Measurements from ENCODE around the gene CHPT1. TPM values are rescaled to one million over a fixed set of nuclear protein-coding genes. Genes with fewer than 3 reads are reported as not detected.
A peak's percentile ranks its signal among the peaks of the same experiment; 100 is the strongest.

CHPT1 gene
- total RNA-seq, 1 donor from 2014 or later = 12.7 TPM

DNA sequence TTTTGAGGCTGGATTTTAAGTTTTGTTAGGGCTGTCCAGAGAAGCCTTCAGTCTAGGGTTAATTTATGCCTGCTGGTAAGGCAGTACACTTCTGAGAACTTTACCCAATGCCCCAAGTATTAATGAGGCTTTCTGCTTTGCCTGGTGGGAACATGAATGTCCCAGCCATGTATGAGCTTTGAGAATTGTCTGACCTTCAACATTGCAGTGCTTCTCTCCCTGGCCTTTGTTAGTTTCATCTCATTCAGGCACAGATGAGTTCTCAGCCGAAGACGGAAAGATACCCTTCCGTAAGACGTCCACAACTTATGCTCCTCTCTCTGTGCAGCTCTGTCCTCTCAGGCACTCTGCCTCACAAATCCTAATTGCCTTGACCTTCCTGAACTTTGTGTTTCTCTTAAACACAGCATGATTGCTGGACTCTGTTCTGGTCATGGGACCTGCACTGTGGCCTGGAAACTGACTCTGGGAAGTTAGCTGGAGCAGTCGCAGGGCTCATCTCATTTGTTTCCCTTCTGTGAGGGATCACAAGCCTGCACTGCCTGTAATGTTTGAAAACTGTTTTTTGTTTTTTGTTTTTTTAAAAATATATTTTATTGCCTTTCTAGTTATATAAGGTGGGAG is 15.7 kb downstream of the CHPT1 start:
- H3K4me3 ChIP-seq = no peak overlapping the region
- H3K9ac ChIP-seq = no peak overlapping the region
- no peaks in the 10 kb centered on the region for H3K79me2 ChIP-seq (ENCODE audit: low read depth)
- H3K36me3 ChIP-seq = no peaks in the 10 kb centered on the region
- no peaks in the 10 kb centered on the region for H4K20me1 ChIP-seq (ENCODE audit: low read depth)
- Mint-ChIP-seq H3K27me3 (ENCODE audit: insufficient read depth, low read depth) (peaks cover 3% of the 10 kb centered on the region), H3K4me3 (peak overlapping the region; percentile 67), H3K4me1 (peaks cover 19% of the 10 kb centered on the region), H3K36me3 (no peaks in the 10 kb centered on the region), H3K27ac (peak overlapping the region; percentile 92), H3K9me3 (no peaks in the 10 kb centered on the region)
- H3K27ac ChIP-seq = no peak overlapping the region
- H3K9me3 ChIP-seq (ENCODE audit: low read depth) = no peaks in the 10 kb centered on the region
- peak; percentile 4 for DNase-seq (ENCODE audit: low spot score)
- H2AFZ ChIP-seq (replicated peaks) = no peak overlapping the region
- TF ChIP-seq EZH2 (IDR thresholded peaks at IDR 0.05) (no peak), EZH2phosphoT487 (IDR thresholded peaks at IDR 0.05) (no peak)
- TF ChIP-seq, protein P1, sequence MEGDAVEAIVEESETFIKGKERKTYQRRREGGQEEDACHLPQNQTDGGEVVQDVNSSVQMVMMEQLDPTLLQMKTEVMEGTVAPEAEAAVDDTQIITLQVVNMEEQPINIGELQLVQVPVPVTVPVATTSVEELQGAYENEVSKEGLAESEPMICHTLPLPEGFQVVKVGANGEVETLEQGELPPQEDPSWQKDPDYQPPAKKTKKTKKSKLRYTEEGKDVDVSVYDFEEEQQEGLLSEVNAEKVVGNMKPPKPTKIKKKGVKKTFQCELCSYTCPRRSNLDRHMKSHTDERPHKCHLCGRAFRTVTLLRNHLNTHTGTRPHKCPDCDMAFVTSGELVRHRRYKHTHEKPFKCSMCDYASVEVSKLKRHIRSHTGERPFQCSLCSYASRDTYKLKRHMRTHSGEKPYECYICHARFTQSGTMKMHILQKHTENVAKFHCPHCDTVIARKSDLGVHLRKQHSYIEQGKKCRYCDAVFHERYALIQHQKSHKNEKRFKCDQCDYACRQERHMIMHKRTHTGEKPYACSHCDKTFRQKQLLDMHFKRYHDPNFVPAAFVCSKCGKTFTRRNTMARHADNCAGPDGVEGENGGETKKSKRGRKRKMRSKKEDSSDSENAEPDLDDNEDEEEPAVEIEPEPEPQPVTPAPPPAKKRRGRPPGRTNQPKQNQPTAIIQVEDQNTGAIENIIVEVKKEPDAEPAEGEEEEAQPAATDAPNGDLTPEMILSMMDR (IDR thresholded peaks at IDR 0.05) = no peak
- H3K4me1 ChIP-seq = no peaks in the 10 kb centered on the region
- no peaks in the 10 kb centered on the region for H3F3A ChIP-seq (ENCODE audit: low read depth)
- no peak overlapping the region for H3K4me2 ChIP-seq
- H3K27me3 ChIP-seq = no peaks in the 10 kb centered on the region

DNA sequence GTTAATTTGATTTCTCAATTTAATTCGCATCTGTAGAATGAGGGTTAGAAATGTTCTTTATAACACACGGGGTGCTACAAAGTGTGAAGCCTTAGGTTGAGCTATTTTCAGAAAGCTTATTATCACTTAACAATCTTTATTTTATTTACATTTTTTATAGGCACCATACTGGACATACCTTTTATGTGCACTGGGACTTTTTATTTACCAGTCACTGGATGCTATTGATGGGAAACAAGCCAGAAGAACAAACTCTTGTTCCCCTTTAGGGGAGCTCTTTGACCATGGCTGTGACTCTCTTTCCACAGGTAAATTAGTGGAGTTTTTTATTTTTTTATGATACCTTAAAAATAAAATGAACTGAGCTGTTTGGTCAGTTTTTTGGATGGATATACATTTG is 16.5 kb downstream of the CHPT1 start:
- no peak for TF ChIP-seq EZH2phosphoT487 (IDR thresholded peaks at IDR 0.05)
- TF ChIP-seq, protein P1 (IDR thresholded peaks at IDR 0.05) = no peak
- TF ChIP-seq EZH2 (IDR thresholded peaks at IDR 0.05) = no peak
- no peak overlapping the region for H3K27ac Mint-ChIP-seq
- DNase-seq (ENCODE audit: low spot score) = no peak

DNA sequence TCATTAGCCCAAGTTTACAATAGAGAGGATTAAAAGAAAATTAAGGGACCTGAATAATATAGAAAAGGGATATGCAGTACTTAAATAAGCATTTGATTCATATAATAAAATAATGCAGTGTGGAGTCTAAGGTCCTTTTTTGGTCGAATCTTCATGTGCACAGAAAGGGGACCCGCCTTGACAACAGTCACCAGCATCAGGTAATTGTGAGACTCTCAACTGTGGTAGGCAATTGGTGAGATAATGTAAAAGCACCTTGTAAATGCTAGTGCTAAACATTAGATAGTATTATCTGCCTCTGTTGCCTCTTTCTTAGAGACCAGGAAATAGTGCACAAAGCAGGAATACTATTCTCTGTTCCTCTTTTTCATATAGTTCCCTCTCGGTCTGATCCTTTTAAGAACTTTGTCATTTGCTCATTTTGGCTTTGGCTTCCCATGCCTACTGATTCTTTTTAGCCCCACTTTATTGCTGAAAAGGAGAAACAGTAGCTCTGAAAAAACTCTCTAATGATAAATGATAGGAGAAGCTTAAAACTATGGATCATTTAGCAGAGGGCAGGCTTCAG is 17.5 kb downstream of the CHPT1 start:
- Histone ChIP-seq H3K36me3 (no peaks in the 10 kb centered on the region), H3K4me3 (no peak overlapping the region), H3K79me2 (ENCODE audit: low read depth) (no peaks in the 10 kb centered on the region), H3K9me3 (ENCODE audit: low read depth) (no peaks in the 10 kb centered on the region), H4K20me1 (ENCODE audit: low read depth) (no peaks in the 10 kb centered on the region), H3K27me3 (no peaks in the 10 kb centered on the region), H3K27ac (no peak overlapping the region), H2AFZ (replicated peaks) (no peak overlapping the region), H3K4me2 (no peak overlapping the region), H3F3A (ENCODE audit: low read depth) (no peaks in the 10 kb centered on the region), H3K4me1 (no peaks in the 10 kb centered on the region), H3K9ac (no peak overlapping the region)
- no peaks in the 10 kb centered on the region for H3K9me3 Mint-ChIP-seq
- H3K4me1 Mint-ChIP-seq = peaks cover 19% of the 10 kb centered on the region
- peaks cover 3% of the 10 kb centered on the region for H3K27me3 Mint-ChIP-seq (ENCODE audit: insufficient read depth, low read depth)
- no peak overlapping the region for H3K4me3 Mint-ChIP-seq
- H3K27ac Mint-ChIP-seq = no peak overlapping the region
- TF ChIP-seq EZH2 (IDR thresholded peaks at IDR 0.05) (no peak), EZH2phosphoT487 (IDR thresholded peaks at IDR 0.05) (no peak)
- TF ChIP-seq, protein P1 (IDR thresholded peaks at IDR 0.05) = no peak
- H3K36me3 Mint-ChIP-seq = peaks cover 2% of the 10 kb centered on the region
- DNase-seq (ENCODE audit: low spot score) = no peak

More for the DNA sequence above, 16.5 kb downstream of the CHPT1 start:
- Histone ChIP-seq H3K4me2 (no peak overlapping the region), H3K79me2 (ENCODE audit: low read depth) (no peaks in the 10 kb centered on the region), H3K36me3 (no peaks in the 10 kb centered on the region), H3K9ac (no peak overlapping the region), H3K4me1 (no peaks in the 10 kb centered on the region), H3K4me3 (no peak overlapping the region), H3K9me3 (ENCODE audit: low read depth) (no peaks in the 10 kb centered on the region), H2AFZ (replicated peaks) (no peak overlapping the region), H3K27me3 (no peaks in the 10 kb centered on the region), H3F3A (ENCODE audit: low read depth) (no peaks in the 10 kb centered on the region), H4K20me1 (ENCODE audit: low read depth) (no peaks in the 10 kb centered on the region), H3K27ac (no peak overlapping the region)
- Mint-ChIP-seq H3K4me3 (no peak overlapping the region), H3K27me3 (ENCODE audit: insufficient read depth, low read depth) (peaks cover 3% of the 10 kb centered on the region), H3K36me3 (peaks cover 2% of the 10 kb centered on the region), H3K4me1 (peaks cover 19% of the 10 kb centered on the region), H3K9me3 (no peaks in the 10 kb centered on the region)
